HG03565 (cell line): ENCODE data around the gene NUP210L.

Source experiments
- ATAC-seq: cut with Tn5 transposase; IDR thresholded peaks from one replicate; pipeline ENCODE4 v1.9.1; 2021; ENCODE audit warnings: mild to moderate bottlenecking, moderate library complexity; ENCODE audit not compliant: unreplicated experiment

The NUP210L gene

GRCh38 chr1:153945795-153946621 lies 208.9 kb downstream of the NUP210L start:
- ATAC-seq, result peak; percentile 55

DNA sequence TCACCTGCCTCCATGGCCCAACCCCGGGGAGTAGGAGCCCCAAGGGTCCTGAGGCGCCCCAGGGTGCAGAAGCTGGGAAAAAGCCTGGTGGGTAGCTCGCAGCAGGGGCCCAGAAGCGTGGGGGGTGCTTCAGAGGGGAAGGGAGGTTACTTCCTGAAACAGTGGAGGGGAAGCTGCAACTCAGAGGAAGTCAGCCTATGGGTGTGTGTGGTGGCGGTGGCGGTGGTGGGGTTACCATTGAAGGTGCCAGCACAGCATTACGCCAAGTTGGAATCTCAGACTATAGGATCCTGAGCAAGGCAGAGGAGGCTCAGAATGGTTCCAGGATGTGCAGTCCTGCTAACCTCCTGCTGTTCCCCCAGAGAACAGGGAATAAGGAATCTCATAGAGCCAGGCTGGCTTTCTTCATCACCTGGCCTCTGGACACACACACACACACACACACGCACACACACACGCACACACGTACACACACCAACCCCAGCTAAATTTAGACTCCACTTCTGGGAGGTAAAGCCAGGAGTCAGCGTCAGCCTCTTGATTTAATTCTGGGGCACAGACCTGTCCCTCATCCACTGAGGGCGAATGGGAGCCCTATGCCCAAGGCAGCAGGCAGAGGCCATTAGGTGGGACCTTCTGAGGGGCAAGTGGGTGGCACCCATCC lies 209.6 kb downstream of the NUP210L start:
- ATAC-seq, result no peak

GRCh38 chr1:153944827-153945117 lies 210.1 kb downstream of the NUP210L start:
- no peak for ATAC-seq

DNA sequence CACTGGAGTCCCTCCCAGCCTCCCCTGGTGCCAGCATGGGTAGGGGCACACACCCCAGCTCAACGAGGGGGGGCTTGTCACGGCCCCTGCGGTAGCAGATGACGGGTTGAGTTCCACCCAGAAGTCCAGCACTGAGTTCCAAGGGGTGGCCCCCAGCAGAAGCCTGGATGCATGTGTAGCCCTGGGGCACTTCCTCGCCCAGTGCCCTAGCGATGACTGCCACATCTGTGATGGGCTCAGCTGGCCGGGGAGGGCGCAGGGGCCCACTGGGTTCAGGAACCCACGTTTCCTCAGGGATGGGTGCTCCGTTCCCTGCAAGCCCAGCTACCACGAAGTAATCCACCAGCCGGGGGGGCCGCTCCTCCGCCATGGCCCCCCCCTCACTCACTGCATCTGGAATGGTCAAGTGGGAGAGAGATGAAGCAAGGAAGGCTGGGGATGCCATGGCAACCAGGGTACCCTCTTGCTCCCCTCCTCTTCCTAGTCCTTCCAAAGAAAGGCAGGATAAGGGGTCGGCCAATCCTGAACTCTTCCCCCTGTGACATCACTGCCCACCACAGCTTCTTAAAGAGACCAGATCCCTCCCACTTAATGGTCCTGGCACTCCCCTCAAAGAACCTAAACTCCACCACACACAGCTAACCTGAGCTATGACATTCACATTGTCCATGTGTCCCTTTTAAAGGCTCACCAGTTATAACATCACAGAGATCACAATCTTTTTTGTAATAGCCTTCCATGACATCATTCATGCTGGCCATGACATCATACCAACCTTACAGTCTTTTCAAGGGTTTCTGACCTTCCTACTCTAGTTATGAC lies 210.7 kb downstream of the NUP210L start:
- ATAC-seq, result no peak

GRCh38 chr1:153942766-153943549 lies 211.9 kb downstream of the NUP210L start:
- ATAC-seq, result no peak
